Breast epithelium (tissue), 4 donors: ENCODE results near the gene LEMD1. TPM values are rescaled to one million over a fixed set of nuclear protein-coding genes. Genes with fewer than 3 reads are reported as not detected.

Experiments
- DNase-seq, 2 donors: peaks; one replicate each; pipeline ENCODE4 v3.0.0-alpha.2; 2019; ENCODE audit warnings: low spot score in 2 of 2
- H3K27ac ChIP-seq, 2 donors: fragments of 200-600 bp; sonication (generic) in 1 of 2; one replicate each; pipeline ENCODE4 v1.5.1; 2016 to 2019; ENCODE audit warnings: mild to moderate bottlenecking in 1 of 2
- H3K27me3 ChIP-seq, 2 donors: fragments of 200-600 bp; sonication (generic) in 1 of 2; one replicate each; pipeline versions ENCODE4 v1.5.1 to v1.6.0; 2017 to 2019; ENCODE audit warnings: control low read depth in 1 of 2, mild to moderate bottlenecking in 1 of 2
- H3K36me3 ChIP-seq: fragments of 200-600 bp; one replicate; pipeline ENCODE4 v1.5.1; 2019
- H3K4me1 ChIP-seq, 2 donors: fragments of 200-600 bp; sonication (generic); one replicate each; pipeline ENCODE4 v1.5.1; 2016 to 2019; ENCODE audit warnings: control low read depth in 1 of 2
- H3K4me3 ChIP-seq, 3 donors: fragments of 200-600 bp; sonication (generic); 1 replicate in 2 of 3; 2 replicates in 1 of 3; pipeline ENCODE4 v1.5.1; 2016 to 2019; ENCODE audit warnings: mild to moderate bottlenecking in 3 of 3, moderate library complexity in 2 of 3
- H3K9me3 ChIP-seq, 2 donors: fragments of 200-600 bp; sonication (generic) in 1 of 2; one replicate each; pipeline ENCODE4 v1.5.1; 2016 to 2019; ENCODE audit warnings: control low read depth in 1 of 2
- POLR2A ChIP-seq: fragments of 450-650 bp; IDR thresholded peaks from one replicate; pipeline ENCODE4 v1.6.1; 2016; ENCODE audit warnings: antibody characterized with exemption, mild to moderate bottlenecking, moderate library complexity
- POLR2AphosphoS5 ChIP-seq, 3 donors: sonication (generic); formaldehyde crosslinking; IDR thresholded peaks; one replicate each; pipeline ENCODE4 v1.6.1; 2017; ENCODE audit warnings: antibody characterized with exemption in 3 of 3
- intact Hi-C: fragments of 100-400 bp; cut with DNase I; formaldehyde crosslinking; loops from one replicate; pipeline ENCODE4 v1.15.1; 2023; ENCODE audit warnings: low total_unique reads
- total RNA-seq, 3 donors: library from RNA; depleted of rRNA; stranded (reverse); fragments of >200 nt; gene quantifications; one replicate each; pipeline ENCODE4 v1.1.0, GENCODE V29; 2016
- TF ChIP-seq, protein P1 (sequence below), 3 donors: fragments of 450-650 bp; IDR thresholded peaks; one replicate each; pipeline ENCODE4 v1.5.1; 2016 to 2017; ENCODE audit warnings: antibody characterized with exemption in 3 of 3, mild to moderate bottlenecking in 3 of 3, moderate library complexity in 3 of 3

LEMD1 gene
- total RNA-seq, 3 donors from 2014 or later = 6.1 TPM; not detected in 2

DNA sequence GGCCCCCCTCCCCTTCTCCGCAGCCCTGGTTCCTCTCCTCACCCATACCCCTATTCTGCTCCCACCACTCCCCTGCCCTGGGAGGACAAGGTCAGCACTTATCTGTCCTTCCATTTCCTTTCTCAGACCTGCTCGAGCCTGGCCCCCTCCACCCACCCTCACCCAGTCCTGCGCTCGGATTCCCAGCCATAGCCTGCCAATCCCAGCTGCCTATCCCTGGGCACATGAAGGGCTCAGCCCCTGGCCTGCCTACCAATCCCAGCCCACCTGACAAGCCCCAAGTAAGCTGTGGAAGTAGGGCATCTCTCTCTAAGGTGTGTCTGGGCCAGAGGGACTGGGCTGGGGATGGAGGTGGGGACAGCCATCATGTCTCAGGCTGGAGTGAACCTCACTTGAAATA is 28.6 kb upstream of the LEMD1 start:
- DNase-seq = no peak
- peak overlapping the region in 2 of 3 donors; percentile 29 to 44 for H3K4me3 ChIP-seq
- H3K27ac ChIP-seq = peak overlapping the region; percentile 77 to 89
- H3K4me1 ChIP-seq = peaks cover 0 to 8% of the 10 kb centered on the region in 2 donors
- peaks cover under 1 to 40% of the 10 kb centered on the region in 2 donors for H3K27me3 ChIP-seq
- H3K9me3 ChIP-seq = no peaks in the 10 kb centered on the region
- intact Hi-C loops = no loop called here
- TF ChIP-seq POLR2AphosphoS5 (IDR thresholded peaks at IDR 0.05) = no peak
- TF ChIP-seq, protein P1, sequence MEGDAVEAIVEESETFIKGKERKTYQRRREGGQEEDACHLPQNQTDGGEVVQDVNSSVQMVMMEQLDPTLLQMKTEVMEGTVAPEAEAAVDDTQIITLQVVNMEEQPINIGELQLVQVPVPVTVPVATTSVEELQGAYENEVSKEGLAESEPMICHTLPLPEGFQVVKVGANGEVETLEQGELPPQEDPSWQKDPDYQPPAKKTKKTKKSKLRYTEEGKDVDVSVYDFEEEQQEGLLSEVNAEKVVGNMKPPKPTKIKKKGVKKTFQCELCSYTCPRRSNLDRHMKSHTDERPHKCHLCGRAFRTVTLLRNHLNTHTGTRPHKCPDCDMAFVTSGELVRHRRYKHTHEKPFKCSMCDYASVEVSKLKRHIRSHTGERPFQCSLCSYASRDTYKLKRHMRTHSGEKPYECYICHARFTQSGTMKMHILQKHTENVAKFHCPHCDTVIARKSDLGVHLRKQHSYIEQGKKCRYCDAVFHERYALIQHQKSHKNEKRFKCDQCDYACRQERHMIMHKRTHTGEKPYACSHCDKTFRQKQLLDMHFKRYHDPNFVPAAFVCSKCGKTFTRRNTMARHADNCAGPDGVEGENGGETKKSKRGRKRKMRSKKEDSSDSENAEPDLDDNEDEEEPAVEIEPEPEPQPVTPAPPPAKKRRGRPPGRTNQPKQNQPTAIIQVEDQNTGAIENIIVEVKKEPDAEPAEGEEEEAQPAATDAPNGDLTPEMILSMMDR (IDR thresholded peaks at IDR 0.05) = no peak
- TF ChIP-seq POLR2A = no peak
- no peaks in the 10 kb centered on the region for H3K36me3 ChIP-seq

DNA sequence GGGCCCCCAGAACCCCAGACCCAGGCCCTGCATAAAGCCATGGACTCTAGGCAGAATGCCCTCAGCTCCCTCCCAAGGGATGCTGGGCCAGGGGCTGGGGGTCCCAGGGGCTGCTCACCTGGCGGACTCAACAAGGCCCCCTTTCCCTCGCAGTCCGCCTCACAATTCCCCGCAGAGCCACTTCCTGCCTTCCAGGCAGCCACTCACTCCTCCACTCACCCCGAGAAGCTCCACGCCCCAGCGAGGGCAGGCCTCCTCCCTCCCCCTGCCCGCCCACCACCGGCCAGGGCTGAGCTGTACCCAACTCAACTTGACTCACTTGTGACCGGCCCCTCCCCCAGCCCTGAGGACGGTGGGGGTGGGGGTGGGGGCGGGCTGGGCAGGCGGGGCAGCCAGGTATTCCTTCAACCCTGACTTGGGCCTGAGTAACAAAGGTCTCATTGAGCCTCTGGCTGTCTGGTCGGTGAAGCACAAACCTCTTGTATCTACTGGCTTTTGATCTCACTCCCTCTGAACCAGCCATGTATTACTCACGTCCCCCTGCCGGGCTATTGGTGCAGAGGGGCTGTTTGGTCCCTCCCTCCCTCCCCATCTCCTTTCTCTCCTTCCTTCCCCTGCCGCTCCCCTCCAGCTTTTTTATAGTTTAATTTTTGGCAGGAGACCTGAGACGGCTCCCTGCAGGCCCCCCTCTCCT is 28.0 kb upstream of the LEMD1 start:
- H3K27ac ChIP-seq = peak overlapping the region; percentile 77 to 89
- H3K4me1 ChIP-seq = peaks cover 0 to 8% of the 10 kb centered on the region in 2 donors
- H3K9me3 ChIP-seq = no peaks in the 10 kb centered on the region
- peak overlapping the region in 2 of 3 donors; percentile 29 to 44 for H3K4me3 ChIP-seq
- intact Hi-C loops = no loop called here
- DNase-seq = peak in 1 of 2 donors; percentile 87
- no peaks in the 10 kb centered on the region for H3K36me3 ChIP-seq
- TF ChIP-seq POLR2AphosphoS5 (IDR thresholded peaks at IDR 0.05) (no peak), POLR2A (no peak)
- TF ChIP-seq, protein P1 (IDR thresholded peaks at IDR 0.05) = no peak
- peaks cover 0 to 35% of the 10 kb centered on the region in 2 donors for H3K27me3 ChIP-seq

DNA sequence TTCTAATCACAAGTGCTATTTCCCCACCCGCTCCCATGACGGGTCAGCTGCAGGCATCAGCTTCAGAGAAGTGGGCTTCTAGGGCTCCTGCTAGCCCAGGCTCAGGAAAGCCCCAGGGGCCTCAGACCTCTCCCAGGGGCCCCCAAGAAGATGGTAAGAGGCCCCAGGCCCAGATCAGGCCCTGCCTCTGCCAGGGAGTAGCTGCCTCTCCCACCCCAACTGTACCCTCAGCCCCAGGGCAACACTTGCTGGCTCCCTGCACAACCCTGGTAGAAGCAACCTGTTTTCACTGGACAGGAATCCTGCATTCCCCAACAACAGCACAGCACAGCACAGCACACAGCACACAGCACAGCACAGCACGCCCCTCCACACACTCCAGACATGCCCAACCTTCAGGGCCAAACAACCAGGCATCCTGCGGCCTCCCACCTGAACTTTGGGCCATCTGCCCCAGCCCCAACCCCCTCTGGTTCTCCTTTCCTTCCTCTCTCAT is 27.4 kb upstream of the LEMD1 start:
- Histone ChIP-seq H3K27ac (peak overlapping the region; percentile 77 to 89), H3K4me3 (peak overlapping the region in 2 of 3 donors; percentile 29 to 44), H3K9me3 (no peaks in the 10 kb centered on the region), H3K27me3 (peaks cover 0 to 29% of the 10 kb centered on the region in 2 donors), H3K4me1 (peaks cover 0 to 8% of the 10 kb centered on the region in 2 donors), H3K36me3 (no peaks in the 10 kb centered on the region)
- intact Hi-C loops = no loop called here
- no peak for DNase-seq
- TF ChIP-seq POLR2AphosphoS5 (IDR thresholded peaks at IDR 0.05) = no peak
- TF ChIP-seq, protein P1 (IDR thresholded peaks at IDR 0.05) = no peak

DNA sequence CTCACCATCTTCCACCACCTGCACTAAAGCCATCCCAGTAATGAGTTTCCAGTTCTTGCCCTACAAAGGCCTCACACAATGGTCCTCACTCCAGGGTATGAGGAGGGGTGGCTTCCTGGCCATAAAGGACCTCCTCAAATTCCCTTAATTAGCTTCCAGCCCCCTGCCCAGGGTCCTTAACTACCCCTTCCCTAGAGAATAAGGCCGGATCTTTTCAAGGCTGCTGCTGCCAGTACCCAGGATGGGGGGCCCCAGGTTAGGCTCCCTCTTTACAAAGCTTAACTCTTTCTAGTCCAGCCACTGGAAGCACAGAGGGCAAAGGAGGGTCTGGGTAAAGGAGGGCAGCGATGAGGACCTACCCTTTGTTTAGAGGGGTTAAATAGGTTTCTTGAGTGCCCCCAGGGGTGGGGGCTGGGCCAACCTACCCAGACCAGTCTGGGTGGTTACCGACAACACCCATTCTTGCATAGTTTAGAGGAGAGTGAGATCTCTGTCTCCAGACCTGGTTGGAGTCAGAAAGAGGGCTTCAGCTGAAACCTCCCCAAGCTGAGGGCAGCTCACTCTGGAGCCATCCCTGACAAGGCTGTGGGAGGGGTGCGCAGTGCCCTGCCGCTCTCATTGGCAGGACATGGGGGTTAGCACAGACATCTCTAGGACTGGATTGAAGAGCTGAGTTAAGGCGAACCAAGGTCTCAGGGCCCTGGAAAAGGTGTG is 26.8 kb upstream of the LEMD1 start:
- peaks cover 0 to 8% of the 10 kb centered on the region in 2 donors for H3K4me1 ChIP-seq
- peak overlapping the region; percentile 77 to 89 for H3K27ac ChIP-seq
- no peak for DNase-seq
- no peaks in the 10 kb centered on the region for H3K9me3 ChIP-seq
- TF ChIP-seq POLR2AphosphoS5 (IDR thresholded peaks at IDR 0.05) = no peak
- TF ChIP-seq, protein P1 (IDR thresholded peaks at IDR 0.05) = no peak
- TF ChIP-seq POLR2A = no peak
- H3K36me3 ChIP-seq = no peaks in the 10 kb centered on the region
- peak overlapping the region in 2 of 3 donors; percentile 29 to 44 for H3K4me3 ChIP-seq
- H3K27me3 ChIP-seq = peaks cover 0 to 23% of the 10 kb centered on the region in 2 donors
- intact Hi-C loops = no loop called here
